GM10248 (cell line): ENCODE measurements around the gene PELO.
"Not testable (repeated sequence)": the region's sequence is repeated elsewhere in the genome, so short reads cannot be mapped to it uniquely, and the experiment has no call there.

Experiments used
- CTCF ChIA-PET: fragments of 300-600 bp; sonication (Branson Sonifier 250); formaldehyde crosslinking; extraction: SDS; loops from one replicate; lab custom pipeline; 2021; ENCODE audit warnings: antibody characterized with exemption; lab: Yijun Ruan, JAX
- POLR2A ChIA-PET: fragments of 350-650 bp; sonication (Branson Sonifier 250); formaldehyde crosslinking; extraction: SDS; loops from one replicate; lab custom pipeline; 2020; ENCODE audit warnings: antibody characterized with exemption; lab: Yijun Ruan, JAX
- DNase-seq: peaks from one replicate; pipeline ENCODE4 v3.0.0; 2012; ENCODE audit errors: extremely low spot score
- TF ChIP-seq, protein P1 (sequence below): IDR thresholded peaks from 2 replicates; pipeline ENCODE4 v1.5.1; 2012; ENCODE audit warnings: mild to moderate bottlenecking, low read depth; ENCODE audit errors: extremely low read depth, missing control alignments, control extremely low read depth

The PELO gene

DNA sequence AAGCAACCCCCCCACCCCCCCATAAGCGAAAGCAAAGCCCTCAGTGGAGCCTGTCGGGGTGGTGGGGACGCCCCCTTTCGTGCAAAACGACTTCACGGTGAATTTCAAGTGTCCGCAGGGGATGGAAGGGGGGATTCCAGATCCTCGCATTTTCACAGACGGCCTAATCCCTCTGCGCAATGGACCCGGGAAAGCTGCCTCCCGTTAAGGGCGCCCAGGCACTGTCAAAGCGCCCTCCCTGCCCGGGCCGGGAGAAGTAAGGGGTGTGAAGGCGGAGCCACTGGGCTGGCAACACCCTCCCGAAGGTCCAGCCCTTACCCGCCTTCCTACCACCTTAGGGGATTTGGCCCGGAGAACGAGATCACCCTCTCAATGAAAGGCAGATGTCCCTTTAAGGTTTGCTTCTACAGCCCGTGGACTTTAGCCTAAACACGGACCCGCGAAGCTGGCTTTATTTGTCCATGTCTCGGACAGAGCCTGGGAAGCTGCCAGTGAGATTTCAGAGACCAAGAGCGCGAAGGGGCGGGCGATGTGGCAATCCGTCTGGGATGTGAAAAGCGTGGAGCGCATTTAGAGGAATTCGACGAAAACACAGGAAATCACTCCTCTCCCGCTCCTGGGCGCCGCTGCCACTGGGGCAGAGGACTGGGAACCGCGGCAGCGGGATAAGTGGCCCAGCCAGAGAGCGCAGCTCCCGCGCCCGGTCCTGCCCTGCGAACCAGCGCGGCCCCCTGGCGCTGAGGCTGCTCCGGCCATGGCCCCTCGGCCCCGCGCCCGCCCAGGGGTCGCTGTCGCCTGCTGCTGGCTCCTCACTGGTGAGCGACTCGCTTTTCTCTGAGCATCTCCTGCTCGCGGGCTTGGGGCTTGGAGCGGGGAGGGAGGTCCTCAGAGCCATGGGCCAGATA is at the start of gene PELO, which contains the start of gene ITGA1:
TSS of gene PELO (plus strand) at position 317 of the 905 bp plus-strand sequence. CDS start 12,479 bp downstream, outside the sequence.
TSS of gene ITGA1 (plus strand) at position 317 of the 905 bp plus-strand sequence. CDS start at position 755, 438 bp downstream.
- TF ChIP-seq, protein P1, sequence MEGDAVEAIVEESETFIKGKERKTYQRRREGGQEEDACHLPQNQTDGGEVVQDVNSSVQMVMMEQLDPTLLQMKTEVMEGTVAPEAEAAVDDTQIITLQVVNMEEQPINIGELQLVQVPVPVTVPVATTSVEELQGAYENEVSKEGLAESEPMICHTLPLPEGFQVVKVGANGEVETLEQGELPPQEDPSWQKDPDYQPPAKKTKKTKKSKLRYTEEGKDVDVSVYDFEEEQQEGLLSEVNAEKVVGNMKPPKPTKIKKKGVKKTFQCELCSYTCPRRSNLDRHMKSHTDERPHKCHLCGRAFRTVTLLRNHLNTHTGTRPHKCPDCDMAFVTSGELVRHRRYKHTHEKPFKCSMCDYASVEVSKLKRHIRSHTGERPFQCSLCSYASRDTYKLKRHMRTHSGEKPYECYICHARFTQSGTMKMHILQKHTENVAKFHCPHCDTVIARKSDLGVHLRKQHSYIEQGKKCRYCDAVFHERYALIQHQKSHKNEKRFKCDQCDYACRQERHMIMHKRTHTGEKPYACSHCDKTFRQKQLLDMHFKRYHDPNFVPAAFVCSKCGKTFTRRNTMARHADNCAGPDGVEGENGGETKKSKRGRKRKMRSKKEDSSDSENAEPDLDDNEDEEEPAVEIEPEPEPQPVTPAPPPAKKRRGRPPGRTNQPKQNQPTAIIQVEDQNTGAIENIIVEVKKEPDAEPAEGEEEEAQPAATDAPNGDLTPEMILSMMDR, result peak; percentile 45
- ChIA-PET CTCF (interaction anchor here (0.8 to 1.7 kb wide), 6 partner anchors 11 to 135 kb away, joined by 3 to 13 read pairs (median 4); no protein-coding TSS in a partner anchor), POLR2A (no interaction called here)
- DNase-seq, result peak; percentile 71

DNA sequence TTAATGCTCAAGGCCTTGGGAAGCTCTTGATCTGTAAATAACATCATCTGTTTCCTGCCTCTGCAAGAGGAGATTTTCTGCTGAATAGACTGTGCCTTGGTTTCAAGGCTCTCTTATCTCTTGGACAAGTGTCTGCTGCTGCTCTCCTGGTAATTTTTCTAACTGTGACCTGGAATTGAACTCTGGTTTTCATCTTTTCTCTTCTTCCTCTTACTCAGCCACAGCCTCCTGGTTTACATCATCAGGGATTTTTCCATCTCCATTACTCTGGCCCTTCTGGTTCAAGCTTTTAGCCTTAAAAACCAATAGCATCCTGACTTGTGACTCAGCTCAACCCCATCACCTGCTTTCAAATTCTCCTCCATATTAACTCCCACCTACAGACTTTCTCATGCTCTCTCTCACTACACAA is 49.6 kb upstream of the PELO start:
- TF ChIP-seq, protein P1, result no peak
- no peak for DNase-seq
- ChIA-PET CTCF (interaction anchor here (1.4 to 1.6 kb wide), 3 partner anchors 9 to 19 kb away, joined by 3 to 7 read pairs (median 7); no protein-coding TSS in a partner anchor), POLR2A (no interaction called here)

- ChIA-PET CTCF (interaction anchor here (1.2 kb wide), 1 partner anchor 14 kb away, joined by 3 read pairs; no protein-coding TSS in a partner anchor), POLR2A (interaction anchor here (0.6 kb wide), 1 partner anchor 624 kb away, joined by 3 read pairs; no protein-coding TSS in a partner anchor)
- TF ChIP-seq, protein P1, result no peak
- no peak for DNase-seq
Observed at GRCh38 chr5:52740007-52740406, 47.7 kb upstream of the PELO start.

GRCh38 chr5:52743012-52743411 is 44.7 kb upstream of the PELO start:
- TF ChIP-seq, protein P1, result no peak
- POLR2A ChIA-PET, result no interaction called here
- CTCF ChIA-PET, result no interaction called here
- DNase-seq, result no peak

DNA sequence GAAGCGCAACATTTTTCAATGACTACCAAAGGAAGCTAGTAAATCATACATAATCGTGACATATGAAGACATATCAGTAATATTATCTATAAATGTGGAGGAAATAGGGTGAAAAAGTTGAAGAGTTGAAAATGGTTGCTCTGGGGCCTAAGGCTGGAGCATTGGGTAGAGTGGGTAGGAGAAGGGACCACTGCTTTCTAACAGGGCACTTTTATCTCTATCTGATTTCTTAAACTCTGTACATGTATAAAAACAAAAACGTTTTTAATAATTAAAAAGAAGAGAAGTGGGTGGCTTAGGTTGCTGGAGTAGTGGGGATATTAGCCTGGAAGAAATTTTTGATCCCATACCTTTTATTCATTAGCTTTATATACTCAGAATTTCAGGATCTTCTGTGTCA is 44.2 kb upstream of the PELO start:
- POLR2A ChIA-PET, result no interaction called here
- CTCF ChIA-PET, result no interaction called here
- no peak for DNase-seq
- TF ChIP-seq, protein P1, result no peak

DNA sequence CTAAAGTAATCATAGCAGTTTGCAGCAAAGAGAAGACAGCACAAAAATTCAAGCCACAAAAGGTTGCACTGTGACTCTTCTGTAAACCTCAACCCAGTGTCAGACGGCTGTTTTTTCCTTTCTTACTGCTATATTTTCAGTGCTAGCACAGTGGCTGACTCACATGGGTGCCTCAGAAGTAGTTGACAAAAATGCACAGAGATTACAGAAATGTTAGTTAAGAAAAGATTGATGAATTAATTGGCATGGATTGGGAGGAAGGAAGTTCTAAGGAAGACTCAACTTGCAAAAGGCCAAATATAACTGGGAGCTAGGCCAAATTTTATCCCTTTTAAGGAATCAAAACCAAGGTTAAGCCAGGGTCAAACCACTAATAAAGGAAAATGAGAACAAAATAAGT is 43.7 kb upstream of the PELO start:
- ChIA-PET POLR2A (no interaction called here), CTCF (no interaction called here)
- DNase-seq, result no peak
- TF ChIP-seq, protein P1, result no peak

- DNase-seq, POLR2A ChIA-PET: not testable (repeated sequence)
- CTCF ChIA-PET, result interaction anchor here (1.2 to 1.5 kb wide), 2 partner anchors 18 to 19 kb away, joined by 3 read pairs; no protein-coding TSS in a partner anchor
Observed at GRCh38 chr5:52744867-52745458, 42.8 kb upstream of the PELO start.
